Stimulated activated CD8-positive, alpha-beta memory T cell treated with anti-CD3 and anti-CD28 coated beads, Interleukin-12 subunit alpha, Interleukin-12 subunit beta, amount 100 ng/mL, for 24 hours (primary cell): ENCODE measurements around the gene DGKB.
"Not testable (repeated sequence)": the region's sequence is repeated elsewhere in the genome, so short reads cannot be mapped to it uniquely, and the experiment has no call there.

Experiments
- DNase-seq: peaks from one replicate; pipeline ENCODE4 v3.0.0-alpha.2; 2020; ENCODE audit errors: extremely low read depth

Gene DGKB

DNA sequence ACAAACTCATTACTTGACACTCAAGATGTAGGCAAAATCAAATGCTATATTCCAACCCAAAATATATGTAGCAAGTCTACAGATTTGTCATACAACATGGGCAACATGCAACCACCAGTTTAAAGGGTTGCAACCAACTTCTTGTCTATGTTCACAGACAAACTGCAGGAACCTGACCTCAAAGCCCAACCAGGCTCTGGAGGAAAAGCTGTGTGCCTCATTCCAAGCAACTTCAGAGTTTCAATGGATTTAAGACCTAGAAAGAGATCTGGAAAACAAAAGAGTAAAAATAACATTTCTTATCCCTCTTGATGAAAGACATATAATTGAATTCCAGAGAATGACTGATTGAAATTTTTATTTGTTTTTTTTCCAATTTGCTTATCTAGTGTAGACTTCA lies 612.6 kb downstream of the DGKB start:
- DNase-seq: no peak

DNA sequence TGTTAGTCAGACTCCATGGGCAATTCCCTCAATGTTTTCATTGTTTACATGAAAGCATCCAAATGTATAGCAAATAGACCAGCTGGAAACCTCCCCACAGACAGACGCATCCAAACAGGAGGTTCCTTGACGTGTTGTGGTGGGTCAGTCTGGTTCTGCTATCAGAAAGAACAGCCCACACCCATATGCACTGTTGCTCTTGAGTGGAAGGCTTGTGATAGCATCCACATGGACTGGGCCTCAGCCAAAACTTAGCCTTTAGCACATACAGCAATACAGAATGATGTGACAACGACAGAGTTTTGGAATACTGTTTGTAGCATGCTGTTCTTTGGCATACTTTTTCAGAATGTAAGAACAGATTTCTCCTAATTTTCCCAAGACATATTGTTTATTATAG lies 613.9 kb downstream of the DGKB start:
- DNase-seq: no peak

DNA sequence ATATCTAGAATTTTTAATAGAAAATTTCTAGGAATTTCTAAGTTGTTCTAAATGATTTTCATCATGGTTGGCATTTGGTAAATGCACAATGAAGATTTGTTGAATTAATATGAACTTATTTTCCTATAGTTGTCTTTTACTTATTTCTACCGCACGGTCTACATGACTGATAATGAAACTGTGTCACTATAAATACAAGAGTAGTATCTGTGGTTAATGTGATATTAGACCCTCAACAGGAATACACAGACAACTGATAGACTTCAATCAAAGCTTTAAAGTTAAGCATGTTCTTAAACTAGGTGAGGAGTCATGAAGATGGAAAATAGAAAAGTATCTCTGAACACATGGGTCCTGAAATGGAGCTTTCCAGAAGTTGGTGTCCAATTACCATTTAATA lies 615.2 kb downstream of the DGKB start:
- no peak for DNase-seq

DNA sequence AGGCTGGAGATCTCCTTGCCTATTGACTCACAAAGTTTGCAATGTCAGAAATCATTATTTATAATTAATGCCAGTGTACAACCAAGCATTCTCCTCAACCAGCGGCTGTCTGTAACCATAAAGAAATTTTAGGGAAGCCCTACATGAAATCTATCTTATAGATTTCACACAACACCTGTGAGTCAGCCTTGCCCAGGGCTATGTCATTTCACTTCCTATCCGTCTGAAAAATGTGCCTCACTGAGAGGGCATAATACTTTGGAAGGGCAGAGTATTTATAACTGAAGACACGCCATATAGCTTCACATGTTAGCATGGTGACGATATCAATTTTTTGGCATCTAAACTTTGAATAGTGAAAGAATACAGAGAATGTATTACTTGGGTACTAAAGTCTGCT lies 616.5 kb downstream of the DGKB start:
- DNase-seq: no peak

DNA sequence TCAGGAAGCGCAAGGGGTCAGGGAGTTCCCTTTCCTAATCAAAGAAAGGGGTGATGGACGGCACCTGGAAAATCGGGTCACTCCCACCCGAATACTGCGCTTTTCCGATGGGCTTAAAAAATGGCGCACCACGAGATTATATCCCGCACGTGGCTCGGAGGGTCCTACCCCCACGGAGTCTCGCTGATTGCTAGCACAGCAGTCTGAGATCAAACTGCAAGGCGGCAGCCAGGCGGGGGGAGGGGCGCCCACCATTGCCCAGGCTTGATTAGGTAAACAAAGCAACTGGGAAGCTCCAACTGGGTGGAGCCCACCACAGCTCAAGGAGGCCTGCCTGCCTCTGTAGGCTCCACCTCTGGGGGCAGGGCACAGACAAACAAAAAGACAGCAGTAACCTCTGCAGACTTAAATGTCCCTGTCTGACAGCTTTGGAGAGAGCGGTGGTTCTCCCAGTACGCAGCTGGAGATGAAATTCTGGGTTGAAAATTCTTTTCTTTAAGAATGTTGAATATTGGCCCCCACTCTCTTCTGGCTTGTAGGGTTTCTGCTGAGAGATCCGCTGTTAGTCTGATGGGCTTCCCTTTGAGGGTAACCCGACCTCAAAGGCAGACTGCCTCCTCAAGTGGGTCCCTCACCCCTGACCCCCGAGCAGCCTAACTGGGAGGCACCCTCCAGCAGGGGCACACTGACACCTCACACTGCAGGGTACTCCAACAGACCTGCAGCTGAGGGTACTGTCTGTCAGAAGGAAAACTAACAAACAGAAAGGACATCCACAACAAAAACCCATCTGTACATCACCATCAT lies 623.3 kb downstream of the DGKB start:
- DNase-seq: not testable (repeated sequence)

DNA sequence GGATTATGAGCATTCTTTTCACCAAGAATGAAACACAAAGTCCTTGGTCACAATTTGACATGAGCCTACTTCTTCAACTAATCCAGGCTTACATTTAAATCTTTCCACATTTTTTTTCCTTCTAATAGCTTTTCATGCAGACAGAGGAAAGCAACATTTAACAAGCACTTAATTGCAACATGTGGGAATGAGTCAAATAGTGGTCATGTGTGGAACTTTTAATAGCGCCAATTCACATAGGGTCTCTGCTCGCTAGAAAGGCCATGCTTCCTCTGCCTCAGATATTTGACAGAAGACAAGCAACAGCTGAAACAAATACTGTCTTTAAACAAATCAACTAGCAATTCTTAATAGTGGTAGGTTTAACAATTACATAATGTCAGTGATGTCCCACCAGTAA lies 627.2 kb downstream of the DGKB start:
- DNase-seq: no peak

DNA sequence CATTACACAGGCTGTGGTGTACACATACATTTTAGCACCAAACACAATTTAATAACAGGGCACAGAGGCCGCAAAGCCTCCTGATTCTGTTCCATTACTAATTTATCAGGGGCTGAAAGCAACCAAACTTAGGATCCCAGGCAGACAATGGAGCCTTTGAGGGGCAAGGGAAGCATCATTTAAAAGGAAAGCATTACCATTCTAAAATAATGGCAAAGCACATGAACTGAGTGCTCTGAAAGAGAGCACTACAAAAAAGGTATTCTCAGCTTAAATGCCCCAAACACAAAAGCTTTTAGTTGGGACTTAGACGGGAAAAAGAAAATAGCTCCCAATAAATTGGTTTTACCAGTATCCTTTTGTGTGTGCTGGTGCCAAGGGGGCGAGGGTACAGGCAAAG lies 631.1 kb downstream of the DGKB start:
- no peak for DNase-seq

DNA sequence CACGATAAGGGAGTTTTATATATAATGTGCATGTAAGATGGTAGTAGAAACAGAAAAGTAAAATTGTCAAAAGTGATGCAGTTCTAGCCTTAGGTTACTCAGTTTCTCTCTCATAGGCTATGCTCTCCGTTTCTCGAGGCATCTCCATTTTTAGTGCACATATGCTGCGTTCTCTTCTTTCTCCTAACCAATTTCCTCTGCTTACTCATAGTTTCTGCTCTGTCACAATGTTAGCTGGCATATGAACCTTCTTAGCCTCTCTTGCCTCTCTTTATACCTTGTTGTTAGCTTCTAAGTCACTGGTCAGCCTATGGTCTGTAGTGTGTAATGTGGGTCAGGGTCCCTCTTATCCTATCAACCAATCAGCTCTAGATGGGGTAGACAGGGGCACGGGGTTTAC lies 632.5 kb downstream of the DGKB start:
- no peak for DNase-seq

DNA sequence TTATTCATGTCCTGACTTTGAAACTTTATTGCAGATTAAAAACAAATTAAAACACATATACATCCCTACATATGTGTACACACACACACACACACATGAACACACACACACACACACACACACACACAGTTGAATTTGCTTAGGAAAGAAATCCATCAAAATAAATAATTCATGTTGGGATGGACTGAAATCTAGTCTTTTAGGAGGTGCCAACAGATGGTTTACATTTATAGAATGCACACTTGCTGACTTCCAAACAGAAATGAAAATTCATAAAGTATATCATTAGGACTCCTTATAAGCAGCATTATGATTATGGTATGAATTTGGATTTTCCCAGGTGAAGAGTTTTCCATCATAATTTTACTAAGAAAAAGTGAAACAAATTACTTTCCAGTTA lies 642.5 kb downstream of the DGKB start:
- DNase-seq: no peak

DNA sequence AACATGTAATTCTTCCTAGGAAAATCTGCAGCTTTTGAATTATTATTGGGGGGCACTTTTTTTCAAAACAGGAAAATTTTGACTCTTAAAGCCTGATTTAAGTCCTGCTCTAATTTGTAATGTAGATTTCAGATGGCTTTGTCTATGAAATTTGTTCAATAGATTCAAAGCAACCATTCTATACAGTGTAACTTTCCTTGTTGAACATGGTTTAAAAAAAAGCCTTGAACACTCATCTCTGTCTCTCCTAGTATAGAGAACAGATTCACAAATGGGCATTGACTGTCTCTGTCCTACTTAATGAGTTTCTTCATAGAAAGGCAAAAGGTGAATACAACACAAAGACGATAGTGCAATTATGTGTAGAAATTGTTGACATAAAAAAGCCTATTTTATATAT lies 643.7 kb downstream of the DGKB start:
- DNase-seq: no peak

DNA sequence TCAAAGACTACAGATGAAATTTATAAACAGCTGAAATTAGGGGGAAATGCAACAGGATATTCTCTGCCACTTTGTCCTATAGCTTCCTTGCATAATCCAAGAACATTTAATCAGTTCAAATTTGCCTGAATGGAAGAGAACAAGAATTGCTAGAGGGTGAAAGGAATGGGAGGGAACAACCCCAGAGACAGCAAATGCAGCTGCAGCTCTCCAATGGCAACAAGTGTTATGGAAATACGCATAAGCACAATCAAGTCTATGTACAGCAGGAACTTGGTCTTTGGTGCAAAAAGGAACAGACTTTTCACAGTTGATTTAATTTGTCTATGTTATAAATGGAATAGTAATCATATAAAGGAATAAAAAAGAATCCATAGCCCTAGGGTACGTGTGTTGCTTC lies 644.1 kb downstream of the DGKB start:
- no peak for DNase-seq

DNA sequence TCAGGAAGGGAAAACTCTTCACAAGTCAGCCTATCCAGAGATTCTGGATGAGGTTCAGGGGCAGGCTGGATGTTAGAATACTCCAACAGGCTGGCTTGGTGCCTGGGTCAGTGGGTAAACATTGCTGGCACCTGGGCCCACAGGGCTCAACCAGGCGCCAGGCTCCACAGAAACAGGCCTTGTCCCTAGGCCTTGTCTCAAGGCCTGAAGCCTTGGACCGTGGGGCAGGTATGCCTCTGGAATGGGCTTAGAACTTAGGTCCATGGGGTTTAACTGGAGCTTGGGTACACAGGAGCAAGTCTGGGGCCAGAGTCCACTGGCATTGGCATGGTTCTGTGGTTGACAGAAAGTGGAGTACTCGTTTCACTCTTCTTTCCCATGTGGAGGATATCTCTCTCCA lies 650.1 kb downstream of the DGKB start:
- DNase-seq: no peak

DNA sequence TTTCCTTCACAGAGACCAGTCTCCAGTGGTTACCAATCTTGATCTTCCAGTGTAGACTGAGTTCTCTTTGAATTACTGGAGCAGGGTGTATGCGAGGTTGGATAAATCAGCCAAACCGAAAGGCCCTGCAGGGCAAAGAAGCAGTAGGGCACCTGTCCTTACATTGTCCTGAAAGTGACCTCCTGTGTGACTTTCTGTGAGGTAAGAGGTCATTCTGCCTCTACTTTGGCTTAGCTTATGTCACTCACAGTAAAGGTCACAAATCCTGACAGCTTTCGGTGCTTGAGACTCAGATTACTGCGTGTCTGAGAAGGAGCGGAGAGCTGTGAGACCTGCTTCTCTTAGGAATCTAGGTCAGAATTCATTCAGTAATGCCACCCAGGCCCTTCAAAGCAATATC lies 660.4 kb downstream of the DGKB start:
- no peak for DNase-seq

DNA sequence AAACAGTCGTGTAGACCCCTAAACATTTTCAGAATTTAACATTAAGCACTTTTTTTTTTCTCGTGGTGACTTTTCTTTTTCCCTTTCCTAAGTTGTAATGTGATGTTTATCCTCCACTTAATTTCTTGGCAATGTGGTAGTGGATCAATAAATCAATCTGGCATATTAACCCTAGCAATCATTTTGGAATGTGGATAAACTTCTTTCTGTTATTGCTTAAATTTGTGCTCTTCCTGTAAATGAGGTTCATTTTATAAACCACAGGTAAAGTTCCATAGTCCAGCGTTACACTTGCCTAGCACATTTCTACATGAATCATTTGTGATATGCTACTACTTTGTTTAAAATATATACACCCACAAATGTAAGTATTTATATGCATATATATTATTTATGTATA lies 665.7 kb downstream of the DGKB start:
- no peak for DNase-seq

DNA sequence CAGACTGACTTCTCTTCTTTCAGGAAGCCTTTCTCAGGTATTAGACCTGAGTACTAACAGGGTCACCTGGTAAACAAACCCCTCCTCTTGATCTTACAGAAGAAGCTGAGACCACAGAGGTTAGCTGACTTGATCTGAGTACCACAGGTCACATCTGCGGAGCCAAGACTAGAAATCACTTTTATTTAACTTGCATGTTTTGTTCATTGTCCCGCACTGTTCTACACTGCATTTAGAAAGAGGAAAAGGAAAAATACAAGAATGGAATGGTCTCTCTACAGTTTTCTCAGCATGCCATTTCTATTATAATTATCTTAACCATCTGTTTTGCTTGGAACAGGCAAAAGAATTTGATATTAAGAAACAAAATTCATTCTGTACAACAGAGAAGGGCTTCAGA lies 667.5 kb downstream of the DGKB start:
- no peak for DNase-seq

DNA sequence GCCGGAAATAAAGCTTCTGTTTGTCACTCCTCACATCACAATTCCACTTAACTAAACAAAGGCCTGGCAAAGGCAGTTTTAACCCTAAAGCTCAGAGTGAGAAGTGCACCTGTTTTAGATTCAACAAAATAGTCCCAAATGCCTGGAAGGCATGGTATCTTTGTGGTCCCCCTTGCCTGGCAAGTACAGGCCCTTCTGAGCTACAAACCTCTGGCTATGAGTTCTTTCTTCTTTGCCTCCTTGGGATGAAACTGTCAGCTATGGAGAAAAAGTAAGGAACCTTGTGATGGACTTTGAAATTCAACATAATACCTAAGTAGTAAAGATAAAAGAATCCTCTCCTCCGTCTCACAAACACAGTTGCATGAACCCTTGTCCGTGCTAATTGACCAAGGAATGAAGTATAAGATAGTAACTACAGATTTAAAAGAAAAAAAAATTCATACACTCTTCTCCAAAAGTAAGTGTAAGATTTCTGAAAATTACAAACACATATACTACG lies 668.6 kb downstream of the DGKB start:
- no peak for DNase-seq

DNA sequence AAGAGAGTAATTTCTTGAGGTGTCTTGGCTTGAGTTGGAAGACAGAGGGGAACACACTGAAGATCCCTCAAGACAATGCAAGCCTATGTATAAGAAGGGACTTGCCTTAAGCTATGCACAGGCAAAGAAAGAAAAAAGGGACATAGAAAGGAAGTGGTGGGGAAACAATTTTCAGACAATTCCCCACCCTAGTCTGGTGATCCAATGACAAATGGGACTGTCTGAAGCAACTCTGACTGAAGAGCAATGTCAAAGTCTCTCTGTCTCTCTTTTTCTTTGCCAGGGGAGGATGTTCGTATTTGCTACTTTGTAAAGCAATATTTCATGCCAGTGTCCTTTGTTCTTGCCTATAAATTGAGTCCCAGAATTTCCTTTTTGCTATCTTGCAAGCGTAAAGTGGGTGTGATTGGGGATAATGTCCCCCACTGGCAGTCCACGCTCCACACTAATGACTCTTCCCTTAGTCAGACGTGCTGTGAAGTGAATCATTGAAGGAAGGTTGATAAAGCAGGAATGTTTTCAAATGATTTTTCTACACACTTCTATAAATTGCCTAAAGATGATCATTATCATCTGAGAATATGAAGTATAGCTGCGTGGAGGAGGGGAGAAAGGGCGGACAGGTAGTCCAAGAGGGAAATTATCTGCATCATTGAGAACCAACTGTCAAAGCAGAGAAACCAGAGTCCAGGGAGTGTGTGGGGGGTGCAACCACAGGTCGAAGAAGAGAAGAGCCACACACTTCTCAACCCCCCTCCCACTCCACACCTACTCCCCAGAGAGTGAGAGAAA lies 669.3 kb downstream of the DGKB start:
- DNase-seq: no peak

DNA sequence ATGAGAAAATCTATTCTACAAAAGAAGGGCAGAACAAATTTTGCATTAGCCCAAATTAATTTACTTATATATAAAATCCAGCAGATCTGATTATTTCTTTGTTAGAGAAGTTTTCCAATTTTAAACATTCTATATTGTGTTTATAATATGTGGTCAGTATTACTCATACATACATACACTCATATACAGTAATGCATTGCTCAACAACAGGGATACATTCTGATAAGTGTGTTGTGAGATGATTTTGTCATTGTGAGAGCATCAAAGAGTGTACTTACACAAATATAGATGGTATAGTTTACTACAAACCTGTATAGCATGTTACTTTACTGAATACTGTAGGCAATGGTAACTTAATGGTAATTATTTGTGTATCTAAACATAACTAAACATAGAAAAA lies 673.5 kb downstream of the DGKB start:
- no peak for DNase-seq

DNA sequence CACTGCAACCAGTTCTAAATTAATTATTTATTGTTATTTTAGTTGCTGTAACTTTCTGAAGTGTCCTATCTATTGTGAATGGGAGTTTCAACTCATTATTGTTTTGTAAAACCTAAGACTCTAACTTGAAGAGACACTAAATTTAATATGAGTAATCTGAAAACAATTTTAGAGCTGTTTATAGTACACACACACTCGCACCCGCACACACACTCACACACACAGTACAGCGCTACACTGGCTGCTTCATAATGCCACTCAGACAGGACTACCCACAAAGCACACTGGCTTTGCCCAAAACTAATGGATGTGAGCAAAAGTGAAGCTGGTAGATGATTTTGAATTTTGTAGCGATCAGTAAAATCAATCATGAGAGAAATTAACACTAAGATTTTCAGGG lies 674.2 kb downstream of the DGKB start:
- no peak for DNase-seq

DNA sequence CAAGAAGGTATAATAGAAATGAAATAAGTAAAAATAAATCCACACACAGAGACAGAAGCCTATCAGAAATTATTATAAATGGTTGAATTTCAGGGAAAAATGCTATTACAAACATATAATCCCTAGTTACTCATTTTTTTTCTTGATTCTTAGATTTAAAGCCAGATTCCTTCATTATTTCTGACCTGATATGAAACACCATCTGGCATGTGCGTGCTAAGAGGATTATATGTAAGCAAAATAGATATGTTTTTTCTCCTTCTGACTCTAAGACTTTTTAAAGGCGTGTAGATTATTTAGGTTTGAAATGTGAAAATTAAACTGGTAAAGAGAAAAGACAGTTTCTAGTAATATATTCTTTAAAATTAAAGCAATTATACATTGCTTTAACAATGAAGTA lies 676.4 kb downstream of the DGKB start:
- DNase-seq: no peak

DNA sequence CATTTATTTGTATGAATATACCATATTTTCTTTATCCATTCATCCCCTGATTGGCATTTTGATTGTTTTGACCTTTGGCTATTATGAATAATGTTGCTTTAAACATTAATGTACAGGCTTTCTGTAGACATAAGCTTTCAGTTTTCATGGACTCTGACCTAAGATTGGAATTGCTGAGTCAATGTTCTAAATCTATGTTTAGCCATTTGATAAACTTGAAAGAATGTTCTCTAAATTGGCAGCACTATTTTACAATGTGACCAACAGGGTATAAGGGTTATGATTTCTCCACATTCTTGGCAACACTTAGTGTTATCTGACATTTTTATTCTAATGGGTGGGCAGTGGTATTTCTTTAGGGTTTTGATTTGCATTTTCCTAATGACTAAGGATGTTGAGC lies 683.4 kb downstream of the DGKB start:
- DNase-seq: no peak

DNA sequence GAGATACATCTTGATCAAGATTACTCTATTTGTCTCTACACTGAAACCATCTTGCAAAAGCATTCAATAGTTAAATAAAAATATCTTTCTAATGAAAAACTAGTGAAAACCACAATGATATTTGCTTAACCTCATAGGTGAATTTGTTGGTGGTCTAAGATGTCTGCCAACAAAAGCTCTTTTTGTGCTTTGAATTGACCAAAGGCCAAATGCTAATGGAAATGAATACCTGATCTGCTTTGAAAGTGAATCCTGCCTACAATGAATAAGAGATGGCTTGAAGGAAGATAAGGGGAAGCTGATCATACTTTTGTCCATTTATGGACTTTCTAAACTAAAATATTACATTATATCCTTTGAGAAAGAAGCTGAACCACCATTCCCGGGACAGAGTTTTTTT lies 684.2 kb downstream of the DGKB start:
- no peak for DNase-seq

DNA sequence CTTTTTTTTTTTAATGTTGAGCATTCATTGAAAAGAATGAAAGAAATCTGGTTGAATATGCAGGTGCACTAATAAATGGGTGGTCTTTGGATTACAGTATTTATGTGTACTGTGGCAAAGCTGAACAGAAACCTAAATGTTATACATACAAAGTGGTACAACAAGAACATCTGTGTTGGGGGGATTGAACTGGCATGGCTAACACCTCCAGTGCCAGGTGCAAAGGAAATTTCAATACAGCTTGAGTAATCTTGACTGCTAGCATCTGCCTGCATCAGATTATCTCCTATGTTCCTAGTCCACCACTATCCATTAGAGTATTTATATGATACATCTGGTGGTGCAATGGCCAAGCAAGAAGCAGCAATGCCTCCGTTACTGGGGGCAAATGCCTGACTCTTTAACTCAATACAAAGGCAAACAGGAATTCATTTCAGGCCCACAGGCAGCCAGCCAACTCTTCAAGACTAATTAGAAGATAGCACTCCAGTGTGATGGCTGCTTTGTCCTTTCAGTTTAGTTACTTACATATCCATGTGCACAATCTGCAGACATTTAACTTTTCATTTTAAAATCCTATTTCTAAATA lies 692.6 kb downstream of the DGKB start:
- no peak for DNase-seq
